Nasal cavity respiratory epithelium epithelial cell of viscerocranial mucosa (primary cell): ENCODE measurements around the gene PLXNB2. TPM values are rescaled to one million over a fixed set of nuclear protein-coding genes. Genes with fewer than 3 reads are reported as not detected.

Source experiments
- total RNA-seq: library from RNA; depleted of rRNA; stranded (reverse); fragments of >200 nt; gene quantifications from 2 replicates; pipeline ENCODE4 v1.2.3, GENCODE V29; 2014

Gene PLXNB2, protein sequence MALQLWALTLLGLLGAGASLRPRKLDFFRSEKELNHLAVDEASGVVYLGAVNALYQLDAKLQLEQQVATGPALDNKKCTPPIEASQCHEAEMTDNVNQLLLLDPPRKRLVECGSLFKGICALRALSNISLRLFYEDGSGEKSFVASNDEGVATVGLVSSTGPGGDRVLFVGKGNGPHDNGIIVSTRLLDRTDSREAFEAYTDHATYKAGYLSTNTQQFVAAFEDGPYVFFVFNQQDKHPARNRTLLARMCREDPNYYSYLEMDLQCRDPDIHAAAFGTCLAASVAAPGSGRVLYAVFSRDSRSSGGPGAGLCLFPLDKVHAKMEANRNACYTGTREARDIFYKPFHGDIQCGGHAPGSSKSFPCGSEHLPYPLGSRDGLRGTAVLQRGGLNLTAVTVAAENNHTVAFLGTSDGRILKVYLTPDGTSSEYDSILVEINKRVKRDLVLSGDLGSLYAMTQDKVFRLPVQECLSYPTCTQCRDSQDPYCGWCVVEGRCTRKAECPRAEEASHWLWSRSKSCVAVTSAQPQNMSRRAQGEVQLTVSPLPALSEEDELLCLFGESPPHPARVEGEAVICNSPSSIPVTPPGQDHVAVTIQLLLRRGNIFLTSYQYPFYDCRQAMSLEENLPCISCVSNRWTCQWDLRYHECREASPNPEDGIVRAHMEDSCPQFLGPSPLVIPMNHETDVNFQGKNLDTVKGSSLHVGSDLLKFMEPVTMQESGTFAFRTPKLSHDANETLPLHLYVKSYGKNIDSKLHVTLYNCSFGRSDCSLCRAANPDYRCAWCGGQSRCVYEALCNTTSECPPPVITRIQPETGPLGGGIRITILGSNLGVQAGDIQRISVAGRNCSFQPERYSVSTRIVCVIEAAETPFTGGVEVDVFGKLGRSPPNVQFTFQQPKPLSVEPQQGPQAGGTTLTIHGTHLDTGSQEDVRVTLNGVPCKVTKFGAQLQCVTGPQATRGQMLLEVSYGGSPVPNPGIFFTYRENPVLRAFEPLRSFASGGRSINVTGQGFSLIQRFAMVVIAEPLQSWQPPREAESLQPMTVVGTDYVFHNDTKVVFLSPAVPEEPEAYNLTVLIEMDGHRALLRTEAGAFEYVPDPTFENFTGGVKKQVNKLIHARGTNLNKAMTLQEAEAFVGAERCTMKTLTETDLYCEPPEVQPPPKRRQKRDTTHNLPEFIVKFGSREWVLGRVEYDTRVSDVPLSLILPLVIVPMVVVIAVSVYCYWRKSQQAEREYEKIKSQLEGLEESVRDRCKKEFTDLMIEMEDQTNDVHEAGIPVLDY (N-terminal part only)
- 96.0 and 396 TPM in 2 replicates for total RNA-seq

DNA sequence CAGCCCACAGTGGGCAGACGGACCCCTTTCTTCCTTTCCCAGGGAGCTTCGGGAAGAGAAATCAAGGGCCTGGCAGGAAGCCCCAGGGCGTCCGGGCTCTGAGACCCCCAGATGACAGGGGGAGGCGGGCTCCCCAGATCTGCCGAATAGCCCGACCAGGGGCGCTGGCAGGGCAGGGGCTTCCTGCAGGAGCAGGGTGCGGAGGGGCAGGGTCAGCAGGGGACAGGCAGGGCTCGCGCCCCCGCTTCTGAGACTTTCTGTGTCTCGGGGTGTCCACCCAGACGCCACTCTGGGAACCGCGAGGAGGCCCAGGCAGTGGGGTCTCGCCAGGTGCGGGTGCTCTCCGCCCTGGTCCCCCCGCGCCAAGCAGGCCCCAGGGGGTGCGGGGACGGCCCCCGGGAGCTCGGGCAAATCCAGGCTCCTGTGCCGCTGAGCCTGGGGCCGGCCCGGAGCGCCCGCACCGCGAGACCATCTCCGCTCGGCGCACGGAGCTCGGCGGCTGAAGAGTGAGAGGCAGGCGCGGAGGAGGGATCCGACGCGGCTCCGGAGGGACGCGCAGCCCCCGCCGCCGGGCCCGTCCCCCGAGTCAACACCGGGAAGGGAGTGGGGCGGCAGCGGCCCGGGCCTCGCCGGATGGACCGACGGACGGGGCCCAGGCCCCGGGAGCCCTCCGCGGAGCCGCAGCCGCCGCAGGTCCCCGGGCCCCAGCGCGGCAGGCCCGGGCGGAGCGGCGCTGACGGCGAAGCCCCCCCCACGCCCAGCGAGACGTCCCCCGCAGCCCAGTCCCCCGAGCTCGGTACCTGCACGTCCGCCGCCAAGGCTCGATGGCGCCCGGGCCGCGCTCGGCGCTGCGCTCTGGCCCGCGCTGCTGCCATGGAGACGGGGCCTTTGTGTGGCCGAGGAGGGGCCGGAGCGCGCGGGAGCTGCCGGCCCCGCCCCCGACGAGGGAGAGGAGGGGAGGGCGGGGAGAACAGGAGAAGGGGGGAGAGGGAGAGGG, at the start of gene PLXNB2:
PLXNB2 (minus strand) TSS at position 894 of the 997 bp plus-strand sequence. CDS start 17,062 bp downstream, outside the sequence.

GRCh38 chr22:50342651-50343540, 35.5 kb upstream of the PLXNB2 start, which contains the start of gene PPP6R2:
PPP6R2 (plus strand) TSS chr22:50343327; CDS start chr22:50393909, 50,582 bp downstream.

GRCh38 chr22:50326956-50327710, 19.7 kb upstream of the PLXNB2 start, which contains the start of gene DENND6B:
DENND6B (minus strand) TSS chr22:50327012; CDS start chr22:50326988, 24 bp downstream.

DNA sequence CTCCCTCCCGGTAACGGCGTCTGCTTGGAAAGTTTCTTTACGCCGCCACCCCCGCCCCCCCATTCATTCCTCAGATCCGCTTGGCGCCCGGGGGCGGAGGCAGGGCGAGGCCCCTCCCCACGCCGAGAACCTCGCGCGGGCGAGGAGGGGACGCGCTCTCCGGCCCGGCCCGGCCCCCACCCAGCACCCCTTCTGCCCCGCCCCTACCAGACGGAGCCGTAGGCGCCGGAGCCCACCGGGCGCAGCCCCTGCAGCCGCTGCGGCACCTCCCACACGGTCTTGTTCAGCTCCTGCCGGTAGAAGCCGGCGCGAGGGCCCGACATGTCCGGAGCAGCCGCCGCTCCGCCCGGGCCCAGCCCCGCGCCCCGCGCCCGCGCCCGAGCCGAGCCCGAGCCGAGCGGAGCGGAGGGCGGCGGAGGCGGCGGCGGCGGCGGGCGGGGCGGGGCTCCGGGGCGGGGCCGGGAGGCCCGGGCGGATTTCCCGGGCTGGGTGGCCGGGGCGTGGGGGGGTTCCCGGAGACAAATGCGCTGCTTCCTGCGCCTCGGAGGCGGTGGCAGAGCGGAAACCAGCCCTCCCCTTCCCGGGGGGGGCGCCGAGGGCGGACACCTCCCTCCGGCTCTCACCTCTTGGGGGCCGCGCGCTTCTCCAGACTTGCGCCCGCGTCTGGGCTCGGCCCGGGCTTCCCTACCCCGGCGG, 37.3 kb downstream of the PLXNB2 start, which contains the start of gene MAPK11:
MAPK11 (minus strand) TSS at position 411 of the 696 bp plus-strand sequence; CDS start at position 323, 88 bp downstream.

DNA sequence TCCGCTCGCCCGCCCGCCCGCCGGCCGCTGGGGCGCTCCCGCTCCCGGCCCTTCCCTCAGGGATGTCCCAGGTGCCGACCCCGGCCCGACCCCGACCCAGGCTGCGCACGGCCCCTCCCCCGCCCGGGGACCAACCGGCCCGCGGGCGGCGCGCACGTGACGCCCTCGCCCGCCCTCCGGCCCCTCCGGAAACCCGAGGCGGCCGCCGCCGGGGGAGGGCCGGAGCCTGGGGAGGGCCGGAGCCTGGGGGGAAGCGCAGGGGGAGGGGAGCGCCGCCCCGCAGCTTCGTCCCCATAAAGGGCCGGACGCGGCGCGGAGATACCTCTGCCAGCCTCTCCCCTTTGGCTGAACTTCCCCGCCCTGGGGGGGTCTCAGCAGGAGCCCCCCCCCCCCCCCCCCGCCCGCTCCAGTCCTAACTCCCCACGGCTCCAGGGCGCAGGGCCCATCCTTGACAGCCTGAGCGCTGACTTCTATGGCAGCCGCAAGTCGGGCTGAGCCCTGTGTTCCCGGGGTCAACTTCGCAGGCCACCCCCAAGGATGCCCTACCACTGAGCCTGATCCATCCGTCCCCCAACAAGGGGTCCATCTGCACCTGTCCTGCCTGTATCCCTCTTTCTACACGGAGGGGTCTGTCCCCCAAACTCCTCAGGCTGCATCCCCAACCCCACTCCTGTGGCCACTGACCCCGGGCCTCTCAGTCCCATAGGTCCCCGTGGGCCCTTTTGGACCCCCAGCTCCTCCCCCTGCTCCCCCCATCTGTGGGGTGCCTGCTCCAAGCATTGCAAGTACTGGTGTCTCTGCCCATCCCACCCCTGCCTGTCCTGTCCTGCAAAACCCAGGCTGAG, 45.6 kb downstream of the PLXNB2 start, which contains the start of gene MAPK12:
MAPK12 (minus strand) TSS at position 69 of the 845 bp plus-strand sequence. CDS start 174 bp downstream, outside the sequence.

DNA sequence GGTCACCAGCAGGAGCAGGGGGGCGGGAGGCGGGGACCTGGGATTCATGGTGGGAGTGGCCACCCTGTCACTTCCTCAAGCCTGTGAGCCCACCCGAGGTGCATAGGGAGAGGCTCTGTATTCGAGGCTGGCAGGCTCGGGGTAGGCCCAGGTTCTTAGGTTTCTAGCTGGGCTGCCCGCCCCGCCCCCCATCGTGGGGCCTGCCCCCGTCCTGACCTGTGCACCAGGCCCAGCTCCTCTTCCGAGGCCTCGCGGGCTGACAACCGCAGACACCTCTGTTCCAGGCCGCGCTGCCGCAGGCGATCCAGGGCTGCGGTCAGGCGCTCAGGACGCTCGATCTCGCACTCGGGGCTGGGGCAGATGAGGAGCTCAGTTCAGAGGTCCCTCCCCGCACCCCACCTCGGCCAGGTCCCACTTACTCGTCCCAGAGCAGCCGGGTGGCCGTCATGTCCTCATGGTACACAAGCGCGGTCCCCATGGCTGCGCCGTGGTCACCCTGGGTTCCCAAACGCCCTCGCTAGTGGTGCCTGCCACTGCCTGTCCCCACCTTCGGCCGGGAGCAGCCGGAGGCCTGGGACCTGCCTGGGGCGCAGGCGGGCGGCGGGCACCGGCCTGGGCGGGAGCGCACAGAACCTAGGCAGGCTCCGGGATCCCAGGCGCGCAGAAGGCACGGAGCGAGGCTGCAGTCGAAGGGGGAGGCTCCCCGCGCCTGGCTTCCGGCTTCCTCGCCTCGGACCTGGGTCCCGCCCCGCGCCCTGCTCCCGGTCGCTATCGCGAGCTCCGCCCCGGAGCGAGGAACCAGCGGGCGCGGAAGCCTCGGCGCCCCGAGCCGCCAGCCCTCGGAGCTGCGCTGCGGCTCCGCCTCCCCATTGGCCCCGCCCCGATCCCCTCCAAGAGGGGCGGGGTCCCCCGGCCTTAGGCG, 56.6 kb downstream of the PLXNB2 start, which contains the start of gene HDAC10:
HDAC10 (minus strand) TSS at position 711 of the 922 bp plus-strand sequence; CDS start at position 478, 233 bp downstream.

DNA sequence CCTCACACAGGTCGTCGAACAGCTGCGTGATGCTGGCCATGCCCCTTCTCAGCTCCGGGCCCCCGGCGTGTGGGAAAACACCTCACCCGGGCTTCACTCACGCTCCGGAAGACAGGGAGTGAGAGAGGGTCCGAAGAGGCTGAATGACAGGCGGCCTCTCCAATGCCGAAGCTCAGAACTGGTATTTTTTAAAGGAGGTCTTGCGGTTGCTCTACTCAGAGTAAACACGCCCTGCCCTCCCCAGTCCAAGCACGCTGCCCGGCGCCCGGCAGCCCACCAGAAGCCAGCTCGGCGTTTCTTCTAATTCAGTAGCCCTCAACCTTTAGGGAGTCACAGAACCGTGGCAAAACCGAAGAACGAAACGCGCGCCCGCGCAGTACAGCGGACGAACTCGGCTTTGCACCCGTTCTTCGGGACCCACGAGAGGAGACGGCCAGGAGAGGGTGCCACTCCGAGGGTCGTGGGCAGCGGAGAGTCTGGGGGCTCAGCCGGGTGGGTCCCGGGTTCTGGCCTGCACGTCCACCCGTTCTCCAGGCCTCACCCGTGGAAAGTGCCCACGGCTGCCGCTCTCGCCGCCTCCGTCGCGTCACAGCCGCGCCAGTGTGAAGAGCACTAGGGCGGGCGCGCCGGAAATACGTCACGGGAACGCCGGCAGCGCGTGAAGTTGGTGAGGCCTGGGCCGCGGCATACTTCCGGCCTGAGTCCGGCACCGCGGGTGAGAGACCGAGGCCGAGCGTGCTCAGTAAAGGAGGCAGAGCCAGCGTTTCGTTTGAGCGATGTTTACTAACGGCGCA, 62.8 kb downstream of the PLXNB2 start, which contains the start of gene TUBGCP6:
TUBGCP6 (minus strand) TSS at position 604 of the 794 bp plus-strand sequence; CDS start at position 40, 564 bp downstream.

Other genes starting within 250 kb of the PLXNB2 start
- not detected in 2 replicates for gene TTLL8, start 249.3 kb downstream of the PLXNB2 start, total RNA-seq
- 0.07 TPM in 1 of 2 replicates, not detected in the other for gene MLC1, start 222.2 kb downstream of the PLXNB2 start, total RNA-seq
- under 0.01 and 0.85 TPM in 2 replicates for gene MOV10L1, start 217.6 kb downstream of the PLXNB2 start, total RNA-seq
- gene PANX2, start 136.9 kb downstream of the PLXNB2 start, total RNA-seq, result 0.68 and 1.4 TPM in 2 replicates
- 40.7 and 52.0 TPM in 2 replicates for gene TRABD, start 121.7 kb downstream of the PLXNB2 start, total RNA-seq
- 20.8 and 22.6 TPM in 2 replicates for gene SELENOO, start 106.6 kb downstream of the PLXNB2 start, total RNA-seq
- 15.0 and 29.8 TPM in 2 replicates for gene TUBGCP6, start 62.6 kb downstream of the PLXNB2 start, total RNA-seq
- 9.2 and 23.9 TPM in 2 replicates for gene HDAC10, start 56.4 kb downstream of the PLXNB2 start, total RNA-seq
- gene MAPK12, start 46.0 kb downstream of the PLXNB2 start, total RNA-seq, result 9.2 and 18.4 TPM in 2 replicates
- gene MAPK11, start 37.3 kb downstream of the PLXNB2 start, total RNA-seq, result 2.7 and 9.5 TPM in 2 replicates
- 0.68 and 2.3 TPM in 2 replicates for gene DENND6B, start 19.4 kb upstream of the PLXNB2 start, total RNA-seq
- gene PPP6R2, start 35.7 kb upstream of the PLXNB2 start, total RNA-seq, result 43.1 and 67.0 TPM in 2 replicates
- gene SBF1, start 167.4 kb upstream of the PLXNB2 start, total RNA-seq, result 116 and 181 TPM in 2 replicates
- 6.2 and 23.1 TPM in 2 replicates for gene ADM2, start 173.9 kb upstream of the PLXNB2 start, total RNA-seq
- gene MIOX, start 179.2 kb upstream of the PLXNB2 start, total RNA-seq, result 0.14 TPM in 1 of 2 replicates, not detected in the other
- 11.6 and 37.9 TPM in 2 replicates for gene LMF2, start 200.1 kb upstream of the PLXNB2 start, total RNA-seq
- gene NCAPH2, start 200.6 kb upstream of the PLXNB2 start, total RNA-seq, result 18.4 and 27.0 TPM in 2 replicates
- gene SCO2, start 218.0 kb upstream of the PLXNB2 start, total RNA-seq, result 2.1 and 3.8 TPM in 2 replicates
- 113 and 148 TPM in 2 replicates for gene TYMP, start 222.4 kb upstream of the PLXNB2 start, total RNA-seq
- 1.0 and 3.9 TPM in 2 replicates for gene KLHDC7B, start 238.3 kb upstream of the PLXNB2 start, total RNA-seq